ENCODE results near the gene ZBTB5. TPM values are rescaled to one million over a fixed set of nuclear protein-coding genes. Genes with fewer than 3 reads are reported as not detected.

The ZBTB5 gene
- total and polyA plus RNA-seq, 8 donors, result 2.2 to 16.5 (median 6.7) TPM; not detected in 1

DNA sequence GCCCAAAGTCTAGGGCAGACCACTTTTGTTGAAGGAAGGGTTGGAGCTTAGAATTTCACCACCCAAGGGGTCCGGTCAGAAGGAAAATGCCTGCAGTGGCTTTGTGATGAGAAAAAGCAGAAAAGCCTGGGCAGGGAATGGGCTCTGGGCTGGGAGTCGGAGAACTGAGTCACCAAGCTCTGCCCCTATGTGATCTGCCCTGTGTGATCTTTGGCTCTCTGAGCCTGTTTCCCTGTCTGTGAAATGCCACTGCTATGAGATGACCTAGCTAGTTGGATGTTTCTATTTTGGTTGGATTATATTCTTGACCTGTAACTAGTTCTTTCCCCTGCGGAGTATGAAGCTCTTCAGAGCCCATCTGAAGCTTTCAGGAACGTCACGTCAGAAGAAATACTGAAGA lies 30.3 kb upstream of the ZBTB5 start:
- intact Hi-C loops (cut with DNase I; ENCODE audit: low total_unique reads), result no loop called here
- no peaks in the 10 kb centered on the region for H3K9me3 ChIP-seq
- WGBS, 5 donors, result 86 to 98% (median 93%) methylated on average over 5 of the region's 5 CpGs
- DNase-seq, result no peak
- TF ChIP-seq POLR2A (IDR thresholded peaks at IDR 0.05), result no peak
- TF ChIP-seq, protein P1, sequence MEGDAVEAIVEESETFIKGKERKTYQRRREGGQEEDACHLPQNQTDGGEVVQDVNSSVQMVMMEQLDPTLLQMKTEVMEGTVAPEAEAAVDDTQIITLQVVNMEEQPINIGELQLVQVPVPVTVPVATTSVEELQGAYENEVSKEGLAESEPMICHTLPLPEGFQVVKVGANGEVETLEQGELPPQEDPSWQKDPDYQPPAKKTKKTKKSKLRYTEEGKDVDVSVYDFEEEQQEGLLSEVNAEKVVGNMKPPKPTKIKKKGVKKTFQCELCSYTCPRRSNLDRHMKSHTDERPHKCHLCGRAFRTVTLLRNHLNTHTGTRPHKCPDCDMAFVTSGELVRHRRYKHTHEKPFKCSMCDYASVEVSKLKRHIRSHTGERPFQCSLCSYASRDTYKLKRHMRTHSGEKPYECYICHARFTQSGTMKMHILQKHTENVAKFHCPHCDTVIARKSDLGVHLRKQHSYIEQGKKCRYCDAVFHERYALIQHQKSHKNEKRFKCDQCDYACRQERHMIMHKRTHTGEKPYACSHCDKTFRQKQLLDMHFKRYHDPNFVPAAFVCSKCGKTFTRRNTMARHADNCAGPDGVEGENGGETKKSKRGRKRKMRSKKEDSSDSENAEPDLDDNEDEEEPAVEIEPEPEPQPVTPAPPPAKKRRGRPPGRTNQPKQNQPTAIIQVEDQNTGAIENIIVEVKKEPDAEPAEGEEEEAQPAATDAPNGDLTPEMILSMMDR (IDR thresholded peaks at IDR 0.05), result no peak
- TF ChIP-seq POLR2AphosphoS5 (IDR thresholded peaks at IDR 0.05), result no peak
- H3K27me3 ChIP-seq, result no peaks in the 10 kb centered on the region
- H3K4me3 ChIP-seq, result no peak overlapping the region
- peaks cover 49 to 99% (median 97%) of the 10 kb centered on the region in 4 donors for H3K36me3 ChIP-seq
- H3K27ac ChIP-seq, result no peak overlapping the region
- H3K4me1 ChIP-seq, result no peaks in the 10 kb centered on the region

DNA sequence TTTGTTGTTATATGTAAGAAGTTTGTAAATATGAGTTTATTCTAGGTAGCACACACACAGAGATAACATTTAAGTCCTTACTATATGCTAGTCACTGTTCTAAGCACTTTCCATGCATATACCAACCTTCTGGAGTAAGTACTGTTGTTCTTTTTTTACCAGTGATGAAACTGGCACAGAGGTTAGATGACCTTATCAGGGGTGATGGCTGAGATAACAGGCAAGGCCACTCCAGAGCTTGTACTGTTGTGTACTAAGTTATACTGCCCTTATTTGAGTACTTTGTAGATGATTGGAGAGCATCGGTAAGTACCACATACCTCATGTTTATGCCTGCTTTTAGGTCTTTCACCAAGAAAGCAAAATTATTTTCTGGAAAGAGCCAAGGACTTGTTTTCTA lies 26.7 kb upstream of the ZBTB5 start:
- DNase-seq, result no peak
- Histone ChIP-seq H3K4me1 (peaks cover 9 to 19% (median 14%) of the 10 kb centered on the region in 4 donors), H3K27me3 (no peaks in the 10 kb centered on the region), H3K9me3 (no peaks in the 10 kb centered on the region), H3K36me3 (peaks cover 37 to 91% (median 87%) of the 10 kb centered on the region in 4 donors), H3K27ac (no peak overlapping the region), H3K4me3 (no peak overlapping the region)
- intact Hi-C loops (cut with DNase I; ENCODE audit: low total_unique reads), result no loop called here
- 59 to 80% (median 64%) methylated on average over 1 of the region's 1 CpG for WGBS, 5 donors
- no peak for TF ChIP-seq POLR2AphosphoS5 (IDR thresholded peaks at IDR 0.05)
- no peak for TF ChIP-seq EP300 (IDR thresholded peaks at IDR 0.05)
- TF ChIP-seq POLR2A (IDR thresholded peaks at IDR 0.05), result no peak
- TF ChIP-seq, protein P1 (IDR thresholded peaks at IDR 0.05), result no peak

DNA sequence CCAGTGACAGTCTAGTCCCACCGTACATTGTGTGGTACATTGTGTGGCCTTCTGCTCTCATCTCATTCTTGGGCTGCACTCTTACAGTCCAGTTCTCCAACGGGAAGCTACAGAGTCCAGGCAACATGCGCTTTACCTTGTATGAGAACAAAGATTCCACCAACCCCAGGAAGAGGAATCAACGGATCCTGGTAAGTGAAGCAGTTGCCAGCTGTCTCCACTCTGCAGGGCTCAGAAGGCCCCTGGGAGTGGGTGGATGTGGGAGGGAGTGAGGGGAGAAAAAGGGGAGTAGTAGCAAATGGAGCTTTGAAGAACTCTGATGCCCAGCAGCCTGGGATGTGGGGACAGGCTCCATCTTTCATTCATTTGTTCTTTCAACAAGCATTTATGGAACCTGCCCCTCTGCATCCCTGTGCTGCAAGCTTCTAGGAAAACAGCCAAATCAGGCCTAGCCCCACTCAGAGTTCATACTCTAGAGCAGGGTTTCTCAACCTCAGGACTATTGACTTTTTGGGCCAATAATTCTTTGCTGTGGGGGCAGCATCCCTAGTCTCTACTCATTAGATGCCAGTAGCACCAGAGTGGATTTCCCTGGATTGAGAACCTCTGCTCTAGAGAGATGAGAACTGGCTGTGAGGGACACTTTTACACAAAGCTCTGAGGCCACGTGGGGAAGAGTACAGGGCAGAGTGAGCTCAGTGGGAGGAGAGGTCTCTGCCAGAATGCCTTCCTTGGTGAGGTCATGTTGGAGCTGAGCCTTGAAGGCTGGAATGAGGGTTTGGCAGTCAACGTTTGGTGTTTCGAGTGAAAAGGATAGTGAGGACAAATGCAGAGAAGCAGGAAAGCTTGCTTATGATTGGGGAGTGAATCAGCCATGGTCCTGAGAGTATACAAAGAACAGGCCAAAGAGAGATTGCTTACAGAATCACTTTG lies 21.6 kb upstream of the ZBTB5 start:
- Histone ChIP-seq H3K4me1 (peaks cover 24 to 44% (median 30%) of the 10 kb centered on the region in 4 donors), H3K36me3 (peaks cover 7 to 42% (median 37%) of the 10 kb centered on the region in 4 donors), H3K4me3 (peak overlapping the region; percentile 65 to 93 (median 82)), H3K27me3 (peaks cover 0 to 2% (median 0%) of the 10 kb centered on the region in 3 donors), H3K27ac (peak overlapping the region in 4 of 5 donors; percentile 81 to 94 (median 86)), H3K9me3 (no peaks in the 10 kb centered on the region)
- TF ChIP-seq EP300 (IDR thresholded peaks at IDR 0.05) (no peak), POLR2AphosphoS5 (IDR thresholded peaks at IDR 0.05) (peak in 2 of 3 donors; percentile 54 to 62), POLR2A (IDR thresholded peaks at IDR 0.05) (no peak)
- TF ChIP-seq, protein P1 (IDR thresholded peaks at IDR 0.05), result no peak
- peak in 1 of 2 donors; percentile 68 for DNase-seq
- 10 to 17% (median 13%) methylated on average over 7 of the region's 7 CpGs for WGBS, 5 donors
- intact Hi-C loops (cut with DNase I; ENCODE audit: low total_unique reads), result no loop called here

DNA sequence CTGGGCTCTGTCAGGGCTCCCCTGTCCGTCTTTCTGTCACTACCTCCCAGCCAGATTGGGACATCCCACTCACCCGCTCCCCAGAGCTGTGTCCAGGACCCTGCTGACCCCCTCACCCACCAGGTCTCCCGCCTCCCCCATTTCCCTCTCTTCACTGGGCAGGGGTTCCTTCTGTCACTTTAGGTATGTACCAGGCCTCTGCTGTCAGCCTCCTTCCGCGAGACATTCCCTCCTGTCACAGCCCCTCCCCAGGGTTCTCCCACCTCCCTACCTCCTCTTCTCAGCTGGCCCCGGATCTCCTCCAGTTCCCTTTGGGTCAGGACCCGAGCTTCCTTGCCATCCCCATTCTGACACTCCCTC lies 21.0 kb upstream of the ZBTB5 start:
- no peaks in the 10 kb centered on the region for H3K9me3 ChIP-seq

More for the DNA sequence above, 21.0 kb upstream of the ZBTB5 start:
- intact Hi-C loops (cut with DNase I; ENCODE audit: low total_unique reads), result no loop called here
- peak overlapping the region; percentile 59 to 94 (median 86) for H3K27ac ChIP-seq
- WGBS, 5 donors, result 1 to 4% (median 3%) methylated on average over 7 of the region's 7 CpGs
- H3K4me3 ChIP-seq, result peak overlapping the region; percentile 65 to 93 (median 82)
- H3K27me3 ChIP-seq, result peaks cover 0 to 6% (median 0%) of the 10 kb centered on the region in 3 donors
- H3K36me3 ChIP-seq, result peaks cover 7 to 35% (median 31%) of the 10 kb centered on the region in 4 donors
- TF ChIP-seq, protein P1 (IDR thresholded peaks at IDR 0.05), result no peak
- TF ChIP-seq POLR2A (IDR thresholded peaks at IDR 0.05), result no peak
- TF ChIP-seq EP300 (IDR thresholded peaks at IDR 0.05), result no peak
- TF ChIP-seq POLR2AphosphoS5 (IDR thresholded peaks at IDR 0.05), result no peak
- no peak for DNase-seq
- peaks cover 24 to 44% (median 30%) of the 10 kb centered on the region in 4 donors for H3K4me1 ChIP-seq
